ENCODE results near the gene MACROD2. TPM values are rescaled to one million over a fixed set of nuclear protein-coding genes. Genes with fewer than 3 reads are reported as not detected.
A peak's percentile ranks its signal among the peaks of the same experiment; 100 is the strongest.

MACROD2 gene
- total RNA-seq, 2 donors from 2014 or later = 8.0 to 19.4 TPM

DNA sequence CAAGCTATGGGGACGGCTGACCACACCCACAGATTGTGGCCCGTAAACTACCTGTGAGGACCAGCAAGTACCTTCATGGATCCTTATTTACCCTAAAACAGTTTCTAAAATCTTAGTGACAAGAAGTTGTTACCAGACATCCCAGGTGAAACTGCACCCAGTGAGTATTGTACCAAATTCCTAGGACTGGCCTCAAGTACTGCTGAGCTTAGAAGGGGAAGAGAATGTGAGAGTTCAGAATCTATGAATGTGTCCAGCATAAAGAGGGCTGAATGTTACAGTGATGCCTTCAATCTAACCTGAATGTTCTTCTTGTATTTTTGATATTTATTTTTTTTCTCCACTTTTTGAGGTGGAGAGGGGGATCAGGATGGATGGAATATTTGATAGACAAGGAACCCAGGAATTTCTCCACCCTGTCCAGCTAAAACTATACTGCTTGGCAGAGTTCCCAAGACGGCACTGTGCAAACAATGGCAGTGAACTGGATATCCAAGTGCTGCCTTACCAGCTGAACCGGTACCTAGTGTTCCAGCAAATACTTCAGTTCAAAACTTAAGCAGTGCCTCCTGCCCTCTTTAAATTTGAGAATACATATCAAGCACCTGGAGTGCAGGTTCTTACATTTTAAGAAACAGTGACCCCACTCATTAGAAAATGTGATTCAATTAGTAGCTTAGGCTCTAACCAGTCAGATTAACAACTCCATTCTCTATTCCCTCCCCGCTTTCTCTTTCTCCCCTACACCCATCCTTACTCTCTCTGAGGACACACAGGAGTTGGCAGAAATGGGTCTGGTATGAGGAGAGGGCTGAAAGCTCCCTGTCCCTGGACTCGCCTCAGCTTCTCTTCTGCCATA lies 769.4 kb downstream of the MACROD2 start:
- 55% methylated on average over 6 of the region's 6 CpGs for WGBS
- DNase-seq (ENCODE audit: low spot score) = peak; percentile 86
- intact Hi-C loops (cut with DNase I) = no loop called here
- Histone ChIP-seq H3K27ac (no peak overlapping the region), H3K27me3 (replicated peaks; ENCODE audit: insufficient read depth) (no peaks in the 10 kb centered on the region), H3K9me3 (no peaks in the 10 kb centered on the region), H3K36me3 (no peaks in the 10 kb centered on the region), H3K4me3 (no peak overlapping the region), H3K4me1 (replicated peaks) (no peaks in the 10 kb centered on the region)
- TF ChIP-seq POLR2AphosphoS5 (IDR thresholded peaks at IDR 0.05) (peak; percentile 79), POLR2A (IDR thresholded peaks at IDR 0.05) (no peak)

GRCh38 chr20:14765370-14765701 lies 770.0 kb downstream of the MACROD2 start:
- WGBS = 91% methylated on average over 3 of the region's 3 CpGs
- H3K9me3 ChIP-seq = no peaks in the 10 kb centered on the region
- no peak overlapping the region for H3K27ac ChIP-seq
- DNase-seq (ENCODE audit: low spot score) = no peak
- H3K36me3 ChIP-seq = no peaks in the 10 kb centered on the region
- no peaks in the 10 kb centered on the region for H3K27me3 ChIP-seq (replicated peaks; ENCODE audit: insufficient read depth)
- intact Hi-C loops (cut with DNase I) = no loop called here
- H3K4me3 ChIP-seq = no peak overlapping the region
- no peaks in the 10 kb centered on the region for H3K4me1 ChIP-seq (replicated peaks)
- TF ChIP-seq CTCF (IDR thresholded peaks at IDR 0.05) (no peak), POLR2A (IDR thresholded peaks at IDR 0.05) (no peak), POLR2AphosphoS5 (IDR thresholded peaks at IDR 0.05) (no peak)

- TF ChIP-seq CTCF (IDR thresholded peaks at IDR 0.05) (no peak), POLR2AphosphoS5 (IDR thresholded peaks at IDR 0.05) (no peak), POLR2A (IDR thresholded peaks at IDR 0.05) (no peak)
- no peak for DNase-seq (ENCODE audit: low spot score)
- Histone ChIP-seq H3K4me3 (no peak overlapping the region), H3K9me3 (no peaks in the 10 kb centered on the region), H3K27ac (no peak overlapping the region), H3K27me3 (replicated peaks; ENCODE audit: insufficient read depth) (no peaks in the 10 kb centered on the region), H3K36me3 (no peaks in the 10 kb centered on the region), H3K4me1 (replicated peaks) (no peaks in the 10 kb centered on the region)
- intact Hi-C loops (cut with DNase I) = no loop called here
Observed at GRCh38 chr20:14773486-14773885, 778.2 kb downstream of the MACROD2 start.

DNA sequence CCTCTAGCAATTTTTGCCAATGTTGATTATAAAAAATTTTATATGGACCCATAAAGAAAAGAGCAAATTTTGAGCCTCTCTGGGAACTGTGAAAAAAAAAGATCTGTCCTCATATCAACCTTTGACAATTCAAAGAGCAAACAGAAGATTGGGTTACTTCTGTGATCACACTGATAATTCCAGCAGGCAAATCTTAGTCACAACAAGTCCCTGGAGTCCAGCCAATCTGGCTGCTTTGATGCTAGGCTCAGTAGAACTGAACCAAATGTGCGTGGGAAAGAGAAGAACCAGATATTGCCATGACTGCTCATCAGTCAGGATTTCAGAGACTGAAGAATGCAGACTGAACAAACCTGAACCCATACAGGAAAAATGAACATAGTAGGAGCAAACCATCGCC lies 780.5 kb downstream of the MACROD2 start:
- TF ChIP-seq POLR2A (IDR thresholded peaks at IDR 0.05) = no peak
- peak; percentile 92 for TF ChIP-seq POLR2AphosphoS5 (IDR thresholded peaks at IDR 0.05)
- Histone ChIP-seq H3K27ac (no peak overlapping the region), H3K27me3 (replicated peaks; ENCODE audit: insufficient read depth) (no peaks in the 10 kb centered on the region), H3K36me3 (no peaks in the 10 kb centered on the region), H3K9me3 (no peaks in the 10 kb centered on the region), H3K4me3 (no peak overlapping the region), H3K4me1 (replicated peaks) (no peaks in the 10 kb centered on the region)
- 17% methylated on average over 2 of the region's 2 CpGs for WGBS
- peak; percentile 94 for DNase-seq (ENCODE audit: low spot score)
- intact Hi-C loops (cut with DNase I) = no loop called here

GRCh38 chr20:14777591-14777990 lies 782.3 kb downstream of the MACROD2 start:
- TF ChIP-seq CTCF (IDR thresholded peaks at IDR 0.05) (no peak), POLR2AphosphoS5 (IDR thresholded peaks at IDR 0.05) (no peak), POLR2A (IDR thresholded peaks at IDR 0.05) (no peak)

GRCh38 chr20:14778096-14778495 lies 782.8 kb downstream of the MACROD2 start:
- peak; percentile 14 for DNase-seq (ENCODE audit: low spot score)
- WGBS = 32% methylated on average over 6 of the region's 6 CpGs
- Histone ChIP-seq H3K4me3 (no peak overlapping the region), H3K4me1 (replicated peaks) (no peaks in the 10 kb centered on the region), H3K27me3 (replicated peaks; ENCODE audit: insufficient read depth) (no peaks in the 10 kb centered on the region), H3K27ac (no peak overlapping the region), H3K9me3 (no peaks in the 10 kb centered on the region), H3K36me3 (no peaks in the 10 kb centered on the region)
- TF ChIP-seq CTCF (IDR thresholded peaks at IDR 0.05) (no peak), POLR2A (IDR thresholded peaks at IDR 0.05) (no peak), POLR2AphosphoS5 (IDR thresholded peaks at IDR 0.05) (no peak)
- intact Hi-C loops (cut with DNase I) = no loop called here

More at GRCh38 chr20:14777591-14777990, 782.3 kb downstream of the MACROD2 start:
- H3K27ac ChIP-seq = no peak overlapping the region
- no peak for DNase-seq (ENCODE audit: low spot score)
- no peaks in the 10 kb centered on the region for H3K27me3 ChIP-seq (replicated peaks; ENCODE audit: insufficient read depth)
- no peaks in the 10 kb centered on the region for H3K4me1 ChIP-seq (replicated peaks)
- intact Hi-C loops (cut with DNase I) = no loop called here
- H3K36me3 ChIP-seq = no peaks in the 10 kb centered on the region
- WGBS = 78% methylated on average over 3 of the region's 3 CpGs
- H3K9me3 ChIP-seq = no peaks in the 10 kb centered on the region
- no peak overlapping the region for H3K4me3 ChIP-seq
